Esophagus muscularis mucosa (tissue), 4 donors: ENCODE results near the gene BICRA.

Experiments used
- CTCF ChIP-seq, 3 experiments: fragments of 200-600 bp in 2 of 3; fragments of 450-650 bp in 1 of 3; sonication (generic) in 2 of 3; IDR thresholded peaks; one replicate each; pipeline ENCODE4 v1.5.1; 2017 to 2019; ENCODE audit warnings: antibody characterized with exemption in 3 of 3, mild to moderate bottlenecking in 2 of 3, moderate library complexity in 1 of 3
- EP300 ChIP-seq: sonication (generic); formaldehyde crosslinking; IDR thresholded peaks from one replicate; pipeline ENCODE4 v1.6.1; 2017; ENCODE audit warnings: antibody characterized with exemption
- POLR2A ChIP-seq: fragments of 450-650 bp; IDR thresholded peaks from one replicate; pipeline ENCODE4 v1.6.1; 2017; ENCODE audit warnings: antibody characterized with exemption, moderate library complexity, mild to moderate bottlenecking, low read depth
- POLR2AphosphoS5 ChIP-seq, 2 donors: sonication (generic); formaldehyde crosslinking; IDR thresholded peaks; one replicate each; pipeline ENCODE4 v1.6.1; 2017; ENCODE audit warnings: antibody characterized with exemption in 2 of 2

- TF ChIP-seq CTCF (IDR thresholded peaks at IDR 0.05) (no peak), POLR2AphosphoS5 (IDR thresholded peaks at IDR 0.05) (no peak), EP300 (no peak), POLR2A (no peak)
These were observed 17.3 kb downstream of the BICRA start for GRCh38 chr19:47626238-47626637.
